Activated T-helper 17 cell treated with anti-CD3 and anti-CD28 coated beads, Interleukin-2, amount 50 U/mL, for 72 hours (primary cell): ENCODE data around the gene PIPOX. TPM values are rescaled to one million over a fixed set of nuclear protein-coding genes. Genes with fewer than 3 reads are reported as not detected.
"Not testable (repeated sequence)": the region's sequence is repeated elsewhere in the genome, so short reads cannot be mapped to it uniquely, and the experiment has no call there.

Experiments used
- ATAC-seq: fragments of 150-1000 bp; cut with Tn5 transposase; replicated peaks from 2 replicates; pipeline ENCODE4 v1.10.0; 2021; ENCODE audit warnings: mild to moderate bottlenecking, moderate library complexity
- H3K27ac Mint-ChIP-seq: one replicate; pipeline ENCODE4 v1.8.0; 2022; ENCODE audit warnings: mixed read lengths
- H3K27me3 Mint-ChIP-seq: one replicate; pipeline ENCODE4 v1.8.0; 2022; ENCODE audit warnings: mixed read lengths
- H3K36me3 Mint-ChIP-seq: one replicate; pipeline ENCODE4 v1.8.0; 2022; ENCODE audit warnings: low read depth, mild to moderate bottlenecking, mixed read lengths
- H3K4me1 Mint-ChIP-seq: one replicate; pipeline ENCODE4 v1.8.0; 2022; ENCODE audit warnings: mixed read lengths
- H3K4me3 Mint-ChIP-seq: one replicate; pipeline ENCODE4 v1.8.0; 2022; ENCODE audit warnings: mild to moderate bottlenecking, mixed read lengths
- H3K9me3 Mint-ChIP-seq: one replicate; pipeline ENCODE4 v1.8.0; 2022; ENCODE audit warnings: mixed read lengths
- total RNA-seq, 2 donors: library from RNA; stranded (reverse); gene quantifications; one replicate each; pipeline ENCODE4 v1.2.3, GENCODE V29; 2022

PIPOX gene
- total RNA-seq, 2 donors from 2014 or later = 2.0 to 5.6 TPM

DNA sequence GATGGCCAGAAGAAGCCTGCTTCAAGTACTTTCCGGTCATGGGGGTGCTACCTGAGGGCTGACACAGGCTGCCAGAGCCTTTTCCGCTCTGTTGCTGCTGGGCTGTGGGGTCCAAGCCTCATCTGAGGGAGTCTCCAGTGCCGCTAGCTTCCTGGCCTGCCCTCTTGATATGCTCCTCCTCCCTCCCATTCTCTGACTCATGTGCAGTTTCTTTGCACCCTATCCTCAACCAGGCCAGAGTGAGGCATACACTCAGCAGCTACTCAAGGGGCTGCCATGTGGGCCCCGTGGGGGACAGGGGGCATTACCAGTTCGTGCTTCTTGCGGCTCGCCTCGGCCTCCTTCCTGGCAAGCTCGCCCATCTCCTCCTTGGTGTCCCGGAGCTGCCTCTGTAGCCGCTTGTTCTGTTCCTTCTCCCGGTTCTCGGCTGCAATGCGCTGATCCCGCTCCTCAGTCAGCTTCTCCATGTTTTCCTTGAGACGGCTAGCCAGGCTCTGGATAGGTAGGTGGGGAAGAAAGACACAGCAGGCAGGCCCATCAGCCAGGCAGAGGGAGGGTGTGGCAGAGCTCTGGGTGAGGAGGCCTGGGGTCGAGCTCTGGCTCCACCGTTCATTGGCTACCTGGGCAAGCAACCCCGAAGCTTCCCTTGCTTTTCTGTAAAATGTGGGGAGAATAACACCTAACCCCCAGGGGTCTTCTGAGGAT is 43.8 kb downstream of the PIPOX start:
- Mint-ChIP-seq H3K27ac (no peak overlapping the region), H3K4me1 (no peaks in the 10 kb centered on the region), H3K27me3 (no peaks in the 10 kb centered on the region), H3K4me3 (no peak overlapping the region), H3K36me3 (peaks cover 65% of the 10 kb centered on the region), H3K9me3 (no peaks in the 10 kb centered on the region)
- no peak for ATAC-seq

DNA sequence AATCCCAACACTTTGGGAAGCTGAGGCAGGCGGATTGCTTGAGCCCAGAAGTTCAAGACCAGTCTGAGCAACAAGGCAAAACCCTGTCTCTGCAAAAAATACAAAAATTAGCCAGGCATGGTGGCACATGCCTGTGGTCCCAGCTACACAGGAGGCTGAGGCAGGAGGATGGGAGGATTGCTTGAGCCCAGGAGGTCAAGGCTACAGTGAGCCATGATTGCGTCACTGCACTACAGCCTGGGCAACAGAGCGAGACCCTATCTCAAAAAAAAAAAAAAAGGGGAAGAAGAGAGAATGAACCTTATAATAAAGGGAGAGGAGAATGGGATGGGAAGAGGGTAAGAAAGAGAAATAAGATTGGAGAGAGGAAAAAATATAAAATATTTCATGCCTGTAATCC is 45.8 kb downstream of the PIPOX start:
- Mint-ChIP-seq H3K27ac (peak overlapping the region; percentile 20), H3K36me3 (peaks cover 78% of the 10 kb centered on the region)
- not testable (repeated sequence) for H3K27me3 Mint-ChIP-seq, ATAC-seq, H3K4me3 Mint-ChIP-seq, H3K4me1 Mint-ChIP-seq, H3K9me3 Mint-ChIP-seq

DNA sequence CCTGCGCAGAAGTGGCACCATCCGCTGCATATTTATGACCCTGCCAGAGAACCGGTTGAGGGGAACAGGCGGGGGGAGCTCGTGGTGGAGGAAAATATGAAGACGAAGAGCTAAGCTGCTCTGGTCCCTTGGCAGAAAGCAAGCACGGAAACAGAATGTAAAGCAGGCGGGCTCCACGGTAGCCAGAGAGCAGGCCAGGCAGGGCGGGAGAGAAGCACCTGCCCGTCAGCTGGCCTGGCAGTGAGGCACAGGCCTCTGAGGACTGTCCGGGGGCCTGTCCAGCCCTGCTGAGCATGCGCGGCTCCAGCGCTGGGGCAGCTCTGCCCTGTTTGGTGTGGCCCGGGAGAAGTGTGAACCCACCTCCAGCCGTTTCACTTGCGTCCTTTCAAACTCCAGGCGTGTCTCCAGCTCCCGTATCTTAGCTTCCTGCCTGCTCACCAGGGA is 46.7 kb downstream of the PIPOX start:
- peaks cover 86% of the 10 kb centered on the region for H3K36me3 Mint-ChIP-seq
- H3K4me3 Mint-ChIP-seq = no peak overlapping the region
- H3K27ac Mint-ChIP-seq = peak overlapping the region; percentile 20
- H3K27me3 Mint-ChIP-seq = no peaks in the 10 kb centered on the region
- no peak for ATAC-seq
- no peaks in the 10 kb centered on the region for H3K4me1 Mint-ChIP-seq
- no peaks in the 10 kb centered on the region for H3K9me3 Mint-ChIP-seq

DNA sequence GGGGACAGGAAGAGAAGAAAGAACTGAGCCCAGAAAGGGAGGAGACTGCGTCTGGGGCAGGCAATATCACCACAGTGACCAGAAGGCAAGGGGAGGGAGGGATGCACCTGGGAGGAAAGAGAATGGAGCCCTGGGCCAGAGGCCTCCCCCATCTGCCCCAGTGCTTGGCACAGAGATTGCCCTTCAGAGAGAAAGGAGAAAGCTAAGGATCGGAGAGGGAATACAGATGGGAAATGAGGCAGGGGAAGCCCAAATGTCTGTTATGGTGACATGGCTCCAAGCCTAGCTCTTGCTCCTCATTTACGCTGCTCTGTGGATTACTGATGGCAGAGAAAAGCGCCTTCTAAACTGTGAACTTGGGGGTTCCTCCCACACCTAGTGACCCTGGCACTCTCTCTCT is 47.2 kb downstream of the PIPOX start:
- H3K4me3 Mint-ChIP-seq = no peak overlapping the region

DNA sequence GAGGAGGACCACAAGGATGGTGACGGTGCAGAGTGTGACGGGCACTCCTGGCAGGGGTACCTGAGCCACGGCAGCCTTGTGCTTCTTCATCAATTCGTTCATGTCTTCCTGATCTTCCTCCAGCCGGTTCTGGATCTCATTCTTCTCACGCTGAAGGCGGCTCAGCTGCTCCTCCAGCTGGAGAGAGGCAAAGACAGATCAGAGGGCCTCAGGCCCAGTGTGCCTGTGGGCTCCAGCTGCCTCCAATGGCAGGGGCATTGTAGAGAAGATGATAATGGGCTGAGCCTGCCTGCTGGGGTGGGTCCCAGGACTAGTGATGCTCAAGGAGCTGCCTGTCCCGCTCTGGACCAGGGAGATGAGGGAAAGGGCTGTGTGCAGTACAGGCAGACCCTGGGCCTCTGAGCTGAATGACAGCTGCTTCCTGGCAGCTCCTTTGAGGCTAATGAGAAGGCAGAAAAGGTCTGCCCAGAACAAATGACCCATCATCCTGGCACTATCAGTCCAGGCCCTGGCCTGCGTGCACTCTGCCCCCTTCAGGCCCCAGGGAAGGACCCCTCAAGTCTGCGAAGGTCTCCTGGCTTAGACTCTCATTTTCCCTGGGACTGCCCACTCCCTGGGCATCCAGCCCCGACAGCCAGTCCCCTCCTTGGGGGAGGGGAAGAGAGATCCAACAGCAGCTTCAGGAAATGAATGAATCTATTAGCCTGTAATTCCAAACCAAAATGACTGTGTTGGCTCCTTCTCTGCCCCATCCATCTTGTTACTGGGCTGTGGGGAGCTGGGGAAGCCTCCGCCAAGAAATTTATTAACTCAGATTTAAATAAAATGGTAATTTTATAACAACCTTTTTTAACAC is 48.0 kb downstream of the PIPOX start:
- Mint-ChIP-seq H3K9me3 (no peaks in the 10 kb centered on the region), H3K27me3 (no peaks in the 10 kb centered on the region), H3K4me3 (no peak overlapping the region), H3K27ac (no peak overlapping the region), H3K36me3 (peaks cover 93% of the 10 kb centered on the region), H3K4me1 (no peaks in the 10 kb centered on the region)
- ATAC-seq = no peak

More for the DNA sequence above, 47.2 kb downstream of the PIPOX start:
- H3K36me3 Mint-ChIP-seq = peaks cover 90% of the 10 kb centered on the region
- no peaks in the 10 kb centered on the region for H3K9me3 Mint-ChIP-seq
- H3K27me3 Mint-ChIP-seq = no peaks in the 10 kb centered on the region
- H3K27ac Mint-ChIP-seq = no peak overlapping the region
- no peak for ATAC-seq
- no peaks in the 10 kb centered on the region for H3K4me1 Mint-ChIP-seq

DNA sequence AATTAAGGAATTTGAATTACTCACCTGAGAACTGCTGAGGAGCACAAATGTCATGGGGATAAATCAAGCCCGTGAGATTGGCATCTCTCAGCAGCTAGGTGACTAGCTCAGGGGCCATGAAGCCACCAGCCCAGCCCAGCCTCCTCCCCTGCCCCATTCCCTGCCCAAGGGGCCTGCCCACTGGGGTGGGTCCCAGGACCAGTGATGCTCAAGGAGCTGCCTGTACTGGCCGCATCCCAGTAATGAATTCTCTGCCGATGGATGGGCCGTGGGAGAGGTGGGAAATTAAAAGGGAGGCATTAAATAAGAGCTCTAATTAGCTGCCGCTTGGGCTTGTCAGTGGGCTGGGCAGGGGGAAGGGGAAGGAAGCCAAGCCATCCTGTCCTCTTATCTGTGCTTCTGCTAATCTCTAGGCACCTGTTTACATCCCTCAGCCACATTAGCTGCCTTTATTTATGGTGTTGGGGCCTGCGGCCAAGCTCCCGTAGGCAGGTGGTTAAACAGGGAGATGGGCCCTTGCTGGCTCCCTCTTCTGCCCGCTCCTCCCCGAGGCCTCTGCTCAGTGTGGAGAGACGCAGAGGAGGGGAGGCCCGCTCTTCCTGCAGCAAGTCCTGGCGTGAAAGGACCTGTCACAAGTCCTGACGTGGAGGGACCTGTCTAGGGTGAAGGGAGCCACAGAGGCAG is 48.8 kb downstream of the PIPOX start:
- Mint-ChIP-seq H3K27me3 (no peaks in the 10 kb centered on the region), H3K4me3 (no peak overlapping the region), H3K36me3 (peaks cover 93% of the 10 kb centered on the region), H3K9me3 (no peaks in the 10 kb centered on the region), H3K27ac (no peak overlapping the region), H3K4me1 (no peaks in the 10 kb centered on the region)
- no peak for ATAC-seq

DNA sequence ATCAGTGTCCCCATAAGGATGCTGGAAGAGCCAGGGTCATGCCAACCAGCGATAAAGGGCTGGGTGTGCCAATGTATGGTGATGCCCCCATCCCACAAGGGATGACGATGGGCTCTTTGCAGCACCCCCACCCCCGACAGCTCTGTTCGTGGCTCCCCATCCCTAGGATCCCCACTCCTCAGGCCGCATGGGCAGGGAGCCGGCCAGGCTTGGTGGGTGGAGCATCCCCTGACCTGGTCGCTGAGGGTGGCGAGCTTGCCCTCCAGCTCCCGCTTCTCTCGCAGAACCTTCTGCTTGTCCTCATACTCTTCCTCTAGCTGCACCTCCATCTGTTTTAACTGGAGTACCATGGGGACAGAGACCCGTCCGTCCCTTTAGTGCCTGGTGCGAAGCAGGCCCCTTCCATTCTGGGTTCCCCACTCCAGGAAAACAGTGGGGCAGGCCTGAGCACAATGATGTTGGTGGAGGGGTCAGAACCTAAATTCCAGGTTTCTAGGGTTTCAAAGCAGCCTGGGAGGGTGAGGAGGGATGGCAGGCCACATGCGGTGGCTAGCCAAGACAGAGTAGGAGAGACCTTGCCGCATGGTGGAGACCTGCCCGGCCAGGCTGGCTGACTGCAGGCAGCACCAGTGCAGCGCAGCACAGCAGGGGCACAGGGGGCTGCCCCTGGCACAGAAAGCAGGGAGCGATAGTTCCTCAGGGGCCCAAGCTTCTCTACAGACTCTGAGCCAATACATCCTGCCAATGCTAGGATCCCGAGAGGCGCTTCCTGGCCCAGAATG is 50.3 kb downstream of the PIPOX start:
- no peaks in the 10 kb centered on the region for H3K27me3 Mint-ChIP-seq
- H3K27ac Mint-ChIP-seq = no peak overlapping the region
- no peak for ATAC-seq
- H3K36me3 Mint-ChIP-seq = peaks cover 89% of the 10 kb centered on the region
- H3K4me3 Mint-ChIP-seq = no peak overlapping the region
- no peaks in the 10 kb centered on the region for H3K4me1 Mint-ChIP-seq
- no peaks in the 10 kb centered on the region for H3K9me3 Mint-ChIP-seq

DNA sequence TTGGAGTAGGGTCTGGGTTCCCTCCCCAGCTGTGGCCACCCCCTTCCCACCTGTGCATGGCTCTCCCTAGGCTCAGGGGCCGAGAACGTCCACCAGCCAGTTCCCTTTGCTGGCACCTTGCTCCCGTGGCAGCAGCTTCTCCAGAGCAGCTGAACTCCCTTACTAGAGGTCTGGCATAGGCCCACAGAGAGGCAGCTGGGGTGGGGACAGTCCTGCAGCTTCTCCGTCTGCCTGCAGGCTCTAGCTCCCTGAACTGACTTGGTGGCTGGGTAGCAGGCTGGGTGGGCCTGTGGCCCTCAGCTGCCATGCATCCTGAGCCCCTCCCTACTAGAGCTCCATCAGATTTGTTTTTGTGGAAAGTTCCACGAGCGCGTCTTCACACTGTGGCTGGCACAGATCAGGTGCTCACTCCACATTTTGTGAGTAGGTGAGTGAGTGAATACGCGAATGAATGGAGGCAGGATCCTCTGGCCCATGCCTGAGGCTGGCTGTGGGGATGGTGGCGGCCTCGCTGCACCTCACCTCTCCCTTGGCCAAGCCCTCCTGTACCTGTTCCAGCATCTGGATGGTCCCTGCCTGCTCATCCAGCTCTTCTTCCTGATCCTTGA is 51.3 kb downstream of the PIPOX start:
- Mint-ChIP-seq H3K9me3 (no peaks in the 10 kb centered on the region), H3K4me3 (no peak overlapping the region), H3K27ac (no peak overlapping the region), H3K4me1 (no peaks in the 10 kb centered on the region), H3K36me3 (peaks cover 89% of the 10 kb centered on the region), H3K27me3 (no peaks in the 10 kb centered on the region)
- no peak for ATAC-seq

DNA sequence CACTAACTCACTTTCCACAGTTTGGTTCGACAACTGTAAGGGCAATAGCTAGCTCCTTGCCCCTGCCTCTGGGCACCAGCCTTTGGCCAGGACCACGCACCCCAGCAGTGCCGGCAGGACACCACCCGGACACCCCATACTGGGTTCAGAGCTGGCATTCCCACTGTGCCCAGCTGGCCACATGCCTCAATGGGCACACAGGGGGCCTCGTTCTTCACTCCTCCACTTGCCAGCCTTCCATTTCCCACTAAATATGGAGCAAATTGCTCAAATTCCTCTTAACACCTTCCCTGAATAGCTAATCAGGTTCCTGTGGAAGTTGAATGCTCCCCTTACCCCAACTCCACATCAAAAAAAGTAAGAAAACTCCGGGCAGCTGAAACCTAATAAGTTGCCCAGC is 52.5 kb downstream of the PIPOX start:
- Mint-ChIP-seq H3K4me3 (no peak overlapping the region), H3K27ac (no peak overlapping the region)

DNA sequence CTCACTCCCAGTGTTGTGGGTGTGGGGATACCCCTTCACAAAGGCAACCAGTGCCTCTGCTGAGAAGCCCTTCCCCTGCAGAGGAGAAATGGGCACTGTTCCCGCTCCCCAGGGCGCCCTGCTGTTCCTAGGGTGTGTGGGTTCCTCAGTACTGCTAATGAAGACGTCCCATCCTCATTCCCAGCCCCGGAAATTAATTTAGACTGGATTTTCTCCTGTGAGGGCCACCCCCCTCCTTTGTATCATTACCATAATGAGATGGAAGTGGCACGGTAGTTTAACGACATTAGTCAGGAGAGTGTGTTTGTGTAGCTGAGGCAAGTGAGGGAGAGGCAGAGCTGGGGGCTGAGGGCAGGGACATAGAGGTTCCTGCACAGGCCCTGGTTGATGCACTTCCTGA is 53.2 kb downstream of the PIPOX start:
- no peak for ATAC-seq
- Mint-ChIP-seq H3K9me3 (no peaks in the 10 kb centered on the region), H3K27me3 (no peaks in the 10 kb centered on the region), H3K4me3 (no peak overlapping the region), H3K4me1 (no peaks in the 10 kb centered on the region), H3K27ac (no peak overlapping the region), H3K36me3 (peaks cover 86% of the 10 kb centered on the region)

More for the DNA sequence above, 52.5 kb downstream of the PIPOX start:
- no peak for ATAC-seq
- Mint-ChIP-seq H3K9me3 (no peaks in the 10 kb centered on the region), H3K4me1 (no peaks in the 10 kb centered on the region), H3K36me3 (peaks cover 89% of the 10 kb centered on the region), H3K27me3 (no peaks in the 10 kb centered on the region)

DNA sequence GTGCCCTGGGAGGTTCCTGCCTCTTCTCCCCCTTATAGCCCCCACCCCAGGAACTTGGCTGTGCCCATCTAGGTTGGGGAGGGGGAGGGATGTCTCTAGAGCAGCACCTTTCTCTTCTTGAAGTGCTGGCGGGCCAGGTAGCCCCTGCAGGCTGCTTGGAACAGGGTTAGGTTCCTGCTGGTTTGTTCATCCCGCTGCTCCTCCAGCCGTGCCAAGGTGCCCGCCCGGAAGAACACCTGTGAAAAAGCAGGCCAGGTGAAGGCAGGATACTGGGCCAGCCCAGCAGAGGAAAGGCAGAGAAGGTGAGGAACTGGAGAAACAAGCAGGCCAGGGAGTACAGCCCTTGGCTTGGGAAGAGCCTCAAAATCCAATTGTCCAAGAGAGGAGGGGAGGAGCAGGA is 56.6 kb downstream of the PIPOX start:
- Mint-ChIP-seq H3K27me3 (no peaks in the 10 kb centered on the region), H3K4me3 (no peak overlapping the region), H3K27ac (peak overlapping the region; percentile 71), H3K4me1 (peaks cover 6% of the 10 kb centered on the region), H3K9me3 (no peaks in the 10 kb centered on the region), H3K36me3 (peaks cover 83% of the 10 kb centered on the region)
- no peak for ATAC-seq

DNA sequence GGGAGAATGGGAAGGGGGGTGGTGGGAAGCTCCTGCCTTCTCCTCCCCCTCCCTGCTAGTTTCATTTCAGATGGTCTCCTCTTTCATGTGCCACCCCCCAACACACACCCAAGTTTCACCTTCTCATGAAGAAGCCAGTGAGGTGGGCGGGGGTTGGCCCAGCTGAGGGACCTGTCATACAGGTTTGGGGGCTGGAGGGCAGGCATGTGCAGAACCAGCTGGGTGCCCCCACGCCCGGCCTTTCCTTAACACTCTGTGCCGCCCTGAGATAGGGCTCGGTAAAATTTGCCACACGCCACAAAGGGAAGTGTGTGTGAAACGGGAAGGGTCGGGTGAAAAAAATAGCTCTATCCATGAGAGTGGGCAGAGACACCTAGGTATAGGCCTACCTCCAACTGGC is 57.4 kb downstream of the PIPOX start:
- peaks cover 86% of the 10 kb centered on the region for H3K36me3 Mint-ChIP-seq
- no peak for ATAC-seq
- H3K27ac Mint-ChIP-seq = peak overlapping the region; percentile 71
- no peaks in the 10 kb centered on the region for H3K27me3 Mint-ChIP-seq
- H3K4me3 Mint-ChIP-seq = no peak overlapping the region
- H3K9me3 Mint-ChIP-seq = no peaks in the 10 kb centered on the region
- H3K4me1 Mint-ChIP-seq = peaks cover 7% of the 10 kb centered on the region

DNA sequence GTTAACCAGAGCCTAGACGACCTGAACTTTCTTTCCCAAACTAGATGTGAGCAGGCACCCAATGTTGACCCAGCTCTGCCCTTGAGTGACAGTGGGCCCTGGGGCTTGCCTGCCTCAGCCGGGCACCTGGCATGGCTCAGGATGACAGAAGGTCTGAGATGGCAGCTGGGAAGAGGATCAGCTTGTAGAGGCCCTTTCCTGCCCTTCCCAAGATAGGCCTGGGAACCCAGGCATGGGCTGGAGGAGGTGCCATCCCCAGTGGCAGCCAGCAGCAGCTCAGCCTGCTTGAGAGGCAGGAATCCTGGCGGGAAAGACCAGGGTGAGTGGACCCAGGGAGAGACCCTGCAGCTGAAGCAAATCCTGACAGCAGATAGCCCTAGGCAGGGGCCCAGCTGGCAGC is 59.1 kb downstream of the PIPOX start:
- peak overlapping the region; percentile 90 for H3K27ac Mint-ChIP-seq
- peaks cover 85% of the 10 kb centered on the region for H3K36me3 Mint-ChIP-seq

DNA sequence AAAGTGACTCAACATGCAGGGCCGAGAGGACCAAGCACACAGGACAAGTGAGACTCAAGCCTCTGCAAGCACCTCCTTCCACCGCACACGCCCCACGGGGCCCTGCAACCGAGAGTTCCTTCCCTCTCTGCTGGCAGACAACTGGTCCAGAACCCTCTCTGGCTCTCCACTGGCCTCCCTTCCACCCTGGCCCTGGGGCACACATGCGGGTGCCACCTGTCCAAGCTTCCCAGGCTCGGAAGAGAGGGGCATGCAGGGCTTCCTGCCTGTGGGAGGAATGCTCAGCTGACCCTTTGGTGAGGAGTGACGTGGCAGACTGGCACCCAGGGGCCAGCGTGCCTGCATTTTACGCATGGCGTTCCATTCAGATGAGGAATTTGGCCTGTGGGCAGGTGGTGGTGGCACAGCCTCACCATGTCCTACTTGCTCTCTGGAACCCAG is 59.8 kb downstream of the PIPOX start:
- Mint-ChIP-seq H3K27me3 (no peaks in the 10 kb centered on the region), H3K9me3 (no peaks in the 10 kb centered on the region), H3K4me1 (peaks cover 15% of the 10 kb centered on the region), H3K27ac (peak overlapping the region; percentile 90), H3K4me3 (no peak overlapping the region), H3K36me3 (peaks cover 87% of the 10 kb centered on the region)
- ATAC-seq = no peak

More for the DNA sequence above, 59.1 kb downstream of the PIPOX start:
- no peaks in the 10 kb centered on the region for H3K9me3 Mint-ChIP-seq
- no peak overlapping the region for H3K4me3 Mint-ChIP-seq
- ATAC-seq = no peak
- peaks cover 15% of the 10 kb centered on the region for H3K4me1 Mint-ChIP-seq
- no peaks in the 10 kb centered on the region for H3K27me3 Mint-ChIP-seq
